ENCODE results near the gene TMEM181. TPM values are rescaled to one million over a fixed set of nuclear protein-coding genes. Genes with fewer than 3 reads are reported as not detected.

Gene TMEM181
- total RNA-seq, 1 experiment from 2014 or later, result 15.4 TPM

DNA sequence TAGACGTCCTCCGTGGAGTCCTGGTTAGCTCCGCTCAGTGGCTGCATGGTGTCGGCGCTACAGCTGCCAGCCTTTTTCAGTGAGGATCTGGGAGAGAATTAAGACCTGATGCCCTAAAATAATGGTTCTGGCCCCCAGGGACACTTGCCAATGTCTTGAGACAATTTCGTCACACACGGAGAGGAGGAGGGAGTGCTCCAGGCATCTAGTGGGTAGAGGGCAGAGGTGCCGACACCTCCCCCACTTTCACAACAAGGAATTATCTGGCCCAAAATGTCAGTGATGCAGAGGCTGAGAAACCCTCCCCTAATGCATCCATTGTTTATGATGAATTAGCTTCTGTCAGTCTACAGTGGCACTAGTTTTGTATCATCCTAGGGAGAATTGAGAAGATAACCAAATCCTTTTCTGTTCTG is 24.4 kb downstream of the TMEM181 start:
- no peak overlapping the region for H3K27ac ChIP-seq (ENCODE audit: low read length)
- no peaks in the 10 kb centered on the region for H4K20me1 ChIP-seq (ENCODE audit: insufficient read depth, low read depth, low read length)
- H3K36me3 ChIP-seq (ENCODE audit: insufficient read depth, low read length), result peaks cover 38% of the 10 kb centered on the region
- no peak overlapping the region for H2AFZ ChIP-seq (ENCODE audit: low read length)
- H3K79me2 ChIP-seq (ENCODE audit: low read length), result peaks cover 11% of the 10 kb centered on the region; the same call in 1 of the 2 replicates
- H3K9ac ChIP-seq (ENCODE audit: low read length), result no peak overlapping the region
- H3K4me1 ChIP-seq (ENCODE audit: low read length), result no peaks in the 10 kb centered on the region
- H3K4me3 ChIP-seq (ENCODE audit: low read length), result no peak overlapping the region
- no peaks in the 10 kb centered on the region for H3K9me3 ChIP-seq (ENCODE audit: low read length)
- no peaks in the 10 kb centered on the region for H3K27me3 ChIP-seq (ENCODE audit: low read length)
- no peaks in the 10 kb centered on the region for H3K9me2 ChIP-seq (replicated peaks; ENCODE audit: insufficient read depth, low read length)
- no peak for DNase-seq
- H3K4me2 ChIP-seq (ENCODE audit: low read depth, low read length, poor library complexity, severe bottlenecking), result no peak overlapping the region

DNA sequence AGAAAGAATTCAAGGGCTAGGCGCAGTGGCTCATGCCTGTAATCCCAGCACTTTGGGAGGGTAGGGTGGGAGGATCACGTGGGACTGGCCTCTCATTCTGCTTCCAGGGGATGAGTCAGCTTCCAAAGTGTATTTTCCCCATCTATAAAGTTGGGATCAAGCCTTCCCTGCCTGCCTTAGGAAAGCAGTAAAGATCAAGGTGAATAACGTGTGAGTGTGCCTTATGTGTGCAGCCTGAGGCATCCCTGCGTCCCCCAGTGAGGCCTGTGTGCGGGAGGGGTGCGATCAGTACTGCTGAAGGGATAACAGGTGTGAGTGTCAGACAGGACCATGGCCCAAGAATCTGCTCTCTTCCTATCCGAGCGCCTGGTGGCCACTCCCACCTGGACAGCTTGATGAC is 26.8 kb downstream of the TMEM181 start:
- no peak for DNase-seq
- H3K9me3 ChIP-seq (ENCODE audit: low read length), result no peaks in the 10 kb centered on the region
- no peaks in the 10 kb centered on the region for H3K4me1 ChIP-seq (ENCODE audit: low read length)
- H3K79me2 ChIP-seq (ENCODE audit: low read length), result 0 out of 2 replicates have a peak, but pooled peaks cover 3% of the 10 kb centered on the region
- H3K9me2 ChIP-seq (replicated peaks; ENCODE audit: insufficient read depth, low read length), result no peaks in the 10 kb centered on the region
- H3K27ac ChIP-seq (ENCODE audit: low read length), result no peak overlapping the region
- no peak overlapping the region for H3K4me2 ChIP-seq (ENCODE audit: low read depth, low read length, poor library complexity, severe bottlenecking)
- H2AFZ ChIP-seq (ENCODE audit: low read length), result no peak overlapping the region
- H3K36me3 ChIP-seq (ENCODE audit: insufficient read depth, low read length), result peaks cover 58% of the 10 kb centered on the region
- no peaks in the 10 kb centered on the region for H3K27me3 ChIP-seq (ENCODE audit: low read length)
- H3K9ac ChIP-seq (ENCODE audit: low read length), result no peak overlapping the region
- H3K4me3 ChIP-seq (ENCODE audit: low read length), result no peak overlapping the region
- no peaks in the 10 kb centered on the region for H4K20me1 ChIP-seq (ENCODE audit: insufficient read depth, low read depth, low read length)

DNA sequence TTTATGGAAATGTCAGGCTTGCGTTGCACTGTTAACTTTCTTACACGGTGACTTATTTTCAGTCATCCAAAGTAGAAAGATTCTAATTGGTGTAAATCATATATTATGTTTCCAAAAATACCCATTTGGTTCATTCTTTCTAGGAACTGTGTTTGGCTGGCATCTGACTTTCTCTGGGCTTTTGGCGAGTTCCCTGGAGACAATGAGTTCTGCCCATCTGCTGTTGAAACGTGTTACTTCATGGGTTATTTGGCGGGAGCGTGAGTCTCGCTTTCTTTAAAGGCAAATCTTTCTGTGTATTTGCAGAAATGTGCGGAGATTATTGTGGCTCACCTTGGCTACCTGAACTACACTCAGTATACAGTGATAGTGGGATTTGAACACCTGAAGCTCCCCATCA is 29.5 kb downstream of the TMEM181 start:
- no peak overlapping the region for H3K4me3 ChIP-seq (ENCODE audit: low read length)
- no peaks in the 10 kb centered on the region for H3K79me2 ChIP-seq (ENCODE audit: low read length)
- DNase-seq, result no peak
- no peaks in the 10 kb centered on the region for H3K9me3 ChIP-seq (ENCODE audit: low read length)
- no peaks in the 10 kb centered on the region for H3K9me2 ChIP-seq (replicated peaks; ENCODE audit: insufficient read depth, low read length)
- no peaks in the 10 kb centered on the region for H3K4me1 ChIP-seq (ENCODE audit: low read length)
- H3K27me3 ChIP-seq (ENCODE audit: low read length), result no peaks in the 10 kb centered on the region
- H3K36me3 ChIP-seq (ENCODE audit: insufficient read depth, low read length), result peaks cover 61% of the 10 kb centered on the region
- H3K9ac ChIP-seq (ENCODE audit: low read length), result no peak overlapping the region
- no peaks in the 10 kb centered on the region for H4K20me1 ChIP-seq (ENCODE audit: insufficient read depth, low read depth, low read length)
- no peak overlapping the region for H2AFZ ChIP-seq (ENCODE audit: low read length)
- H3K4me2 ChIP-seq (ENCODE audit: low read depth, low read length, poor library complexity, severe bottlenecking), result no peak overlapping the region
- H3K27ac ChIP-seq (ENCODE audit: low read length), result no peak overlapping the region

DNA sequence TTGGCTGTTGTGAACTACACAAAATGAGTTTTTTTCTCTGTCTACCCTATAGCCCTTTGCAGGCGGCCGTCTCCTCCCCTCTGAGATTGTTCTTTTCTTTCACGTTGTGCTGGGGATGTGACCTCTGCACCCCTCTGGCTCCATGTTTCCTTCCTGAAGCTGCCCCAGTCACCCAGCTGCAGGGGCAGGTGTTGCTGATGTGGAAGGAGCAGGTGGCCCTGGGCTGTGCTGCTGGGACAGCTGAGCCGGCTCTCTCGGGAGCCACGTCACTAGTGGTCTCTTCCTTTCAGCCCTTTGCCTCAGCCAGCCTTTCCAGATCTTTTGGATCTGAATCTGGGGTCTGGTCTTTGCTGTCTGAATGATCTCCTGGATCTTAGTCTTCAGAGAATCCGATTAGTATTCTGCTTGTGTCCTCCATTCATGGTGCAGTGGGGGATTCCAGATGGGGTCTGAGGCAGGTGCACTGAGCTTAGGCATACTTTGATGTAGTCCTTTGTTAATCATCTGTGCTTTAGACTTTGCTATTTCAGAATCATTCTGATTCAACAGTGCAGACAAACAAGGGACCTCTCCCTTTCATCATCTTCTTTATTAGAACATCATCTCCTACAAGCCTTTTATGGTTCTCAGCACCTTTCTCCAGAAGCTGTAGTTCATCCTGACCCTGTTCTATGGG is 31.4 kb downstream of the TMEM181 start:
- no peak overlapping the region for H3K9ac ChIP-seq (ENCODE audit: low read length)
- H3K79me2 ChIP-seq (ENCODE audit: low read length), result no peaks in the 10 kb centered on the region
- H3K27ac ChIP-seq (ENCODE audit: low read length), result no peak overlapping the region
- no peaks in the 10 kb centered on the region for H3K9me2 ChIP-seq (replicated peaks; ENCODE audit: insufficient read depth, low read length)
- peaks cover 50% of the 10 kb centered on the region for H3K36me3 ChIP-seq (ENCODE audit: insufficient read depth, low read length)
- H4K20me1 ChIP-seq (ENCODE audit: insufficient read depth, low read depth, low read length), result no peaks in the 10 kb centered on the region
- DNase-seq, result no peak
- no peaks in the 10 kb centered on the region for H3K27me3 ChIP-seq (ENCODE audit: low read length)
- H3K4me2 ChIP-seq (ENCODE audit: low read depth, low read length, poor library complexity, severe bottlenecking), result no peak overlapping the region
- no peak overlapping the region for H2AFZ ChIP-seq (ENCODE audit: low read length)
- H3K9me3 ChIP-seq (ENCODE audit: low read length), result no peaks in the 10 kb centered on the region
- H3K4me3 ChIP-seq (ENCODE audit: low read length), result no peak overlapping the region
- no peaks in the 10 kb centered on the region; the same call in 1 of the 2 replicates for H3K4me1 ChIP-seq (ENCODE audit: low read length)

DNA sequence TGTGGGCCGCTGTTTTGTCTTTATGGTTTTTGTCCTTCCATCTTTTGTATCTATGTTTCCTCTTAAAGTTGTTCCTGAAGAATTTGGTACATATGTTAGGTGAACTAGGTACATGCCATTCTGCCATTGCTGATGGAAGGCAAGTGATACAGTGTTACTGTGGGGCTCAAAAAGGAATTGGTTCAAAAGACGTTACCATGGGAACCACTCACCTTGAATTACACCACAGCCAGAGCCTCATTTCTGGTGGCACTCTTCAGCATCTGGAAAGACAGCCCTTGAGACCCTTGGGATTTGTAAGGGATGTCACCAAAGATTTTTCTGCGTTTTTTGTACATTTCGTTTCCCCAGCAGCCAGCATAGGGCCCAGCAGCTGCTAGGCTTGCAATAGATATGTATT is 31.9 kb downstream of the TMEM181 start:
- H3K4me3 ChIP-seq (ENCODE audit: low read length), result no peak overlapping the region
- no peak for DNase-seq
- H3K9ac ChIP-seq (ENCODE audit: low read length), result no peak overlapping the region
- no peaks in the 10 kb centered on the region; the same call in 1 of the 2 replicates for H3K4me1 ChIP-seq (ENCODE audit: low read length)
- H3K4me2 ChIP-seq (ENCODE audit: low read depth, low read length, poor library complexity, severe bottlenecking), result no peak overlapping the region
- H3K9me3 ChIP-seq (ENCODE audit: low read length), result no peaks in the 10 kb centered on the region
- no peaks in the 10 kb centered on the region for H3K27me3 ChIP-seq (ENCODE audit: low read length)
- H3K27ac ChIP-seq (ENCODE audit: low read length), result no peak overlapping the region
- H2AFZ ChIP-seq (ENCODE audit: low read length), result no peak overlapping the region
- no peaks in the 10 kb centered on the region for H3K79me2 ChIP-seq (ENCODE audit: low read length)
- H4K20me1 ChIP-seq (ENCODE audit: insufficient read depth, low read depth, low read length), result no peaks in the 10 kb centered on the region
- peaks cover 46% of the 10 kb centered on the region for H3K36me3 ChIP-seq (ENCODE audit: insufficient read depth, low read length)
- H3K9me2 ChIP-seq (replicated peaks; ENCODE audit: insufficient read depth, low read length), result no peaks in the 10 kb centered on the region

DNA sequence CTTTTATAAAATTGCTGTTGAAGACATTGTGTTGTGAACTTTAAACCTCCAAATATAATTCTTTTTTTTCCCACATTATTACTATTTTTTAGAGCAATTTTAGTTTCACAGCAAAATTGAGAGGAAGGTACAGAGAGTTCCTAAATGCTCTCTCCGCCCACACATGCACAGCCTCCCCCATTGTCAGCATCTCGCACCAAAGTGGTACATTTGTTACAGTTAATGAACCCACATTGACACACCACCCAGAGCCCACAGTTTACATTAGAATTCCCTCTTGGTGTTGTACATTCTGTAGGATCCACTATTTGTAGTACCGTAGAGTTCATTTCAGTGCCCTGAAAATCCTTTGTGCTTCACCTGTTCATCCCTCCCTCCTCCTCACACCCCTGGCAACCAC is 33.8 kb downstream of the TMEM181 start:
- Histone ChIP-seq H3K27me3 (ENCODE audit: low read length) (no peaks in the 10 kb centered on the region), H3K4me2 (ENCODE audit: low read depth, low read length, poor library complexity, severe bottlenecking) (no peak overlapping the region), H3K9ac (ENCODE audit: low read length) (no peak overlapping the region), H3K4me3 (ENCODE audit: low read length) (no peak overlapping the region), H3K9me2 (replicated peaks; ENCODE audit: insufficient read depth, low read length) (no peaks in the 10 kb centered on the region), H3K36me3 (ENCODE audit: insufficient read depth, low read length) (peaks cover 39% of the 10 kb centered on the region; the same call in 1 of the 2 replicates), H4K20me1 (ENCODE audit: insufficient read depth, low read depth, low read length) (no peaks in the 10 kb centered on the region), H3K79me2 (ENCODE audit: low read length) (no peaks in the 10 kb centered on the region; the same call in 1 of the 2 replicates), H2AFZ (ENCODE audit: low read length) (no peak overlapping the region), H3K4me1 (ENCODE audit: low read length) (no peaks in the 10 kb centered on the region; the same call in 1 of the 2 replicates), H3K27ac (ENCODE audit: low read length) (no peak overlapping the region), H3K9me3 (ENCODE audit: low read length) (no peaks in the 10 kb centered on the region)
- DNase-seq, result no peak

DNA sequence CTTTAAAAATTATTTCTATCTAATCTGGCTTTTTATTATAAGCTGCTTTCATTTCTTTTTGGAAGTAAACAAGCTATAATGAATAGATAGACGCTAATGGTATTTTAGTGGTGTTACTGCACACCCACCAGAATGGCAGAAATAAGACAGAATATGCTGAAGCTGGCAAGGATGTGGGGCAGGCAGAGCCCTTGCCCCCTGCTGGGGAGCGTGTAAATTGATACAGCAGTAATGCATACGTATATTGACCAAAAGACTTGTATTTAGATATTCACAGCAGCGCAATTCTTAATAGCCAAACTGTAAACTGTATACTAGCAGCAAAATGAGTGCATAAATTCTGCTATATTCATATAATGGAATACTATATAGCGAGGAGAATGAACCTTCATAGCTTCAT is 35.3 kb downstream of the TMEM181 start:
- H4K20me1 ChIP-seq (ENCODE audit: insufficient read depth, low read depth, low read length), result no peaks in the 10 kb centered on the region
- H3K4me2 ChIP-seq (ENCODE audit: low read depth, low read length, poor library complexity, severe bottlenecking), result no peak overlapping the region
- no peak overlapping the region for H3K9ac ChIP-seq (ENCODE audit: low read length)
- H3K79me2 ChIP-seq (ENCODE audit: low read length), result peaks cover 4% of the 10 kb centered on the region
- H3K36me3 ChIP-seq (ENCODE audit: insufficient read depth, low read length), result peaks cover 34% of the 10 kb centered on the region; the same call in 1 of the 2 replicates
- H3K4me1 ChIP-seq (ENCODE audit: low read length), result no peaks in the 10 kb centered on the region; the same call in 1 of the 2 replicates
- no peak overlapping the region for H2AFZ ChIP-seq (ENCODE audit: low read length)
- no peaks in the 10 kb centered on the region for H3K27me3 ChIP-seq (ENCODE audit: low read length)
- no peak for DNase-seq
- no peaks in the 10 kb centered on the region for H3K9me2 ChIP-seq (replicated peaks; ENCODE audit: insufficient read depth, low read length)
- no peak overlapping the region for H3K27ac ChIP-seq (ENCODE audit: low read length)
- H3K9me3 ChIP-seq (ENCODE audit: low read length), result no peaks in the 10 kb centered on the region
- H3K4me3 ChIP-seq (ENCODE audit: low read length), result no peak overlapping the region

DNA sequence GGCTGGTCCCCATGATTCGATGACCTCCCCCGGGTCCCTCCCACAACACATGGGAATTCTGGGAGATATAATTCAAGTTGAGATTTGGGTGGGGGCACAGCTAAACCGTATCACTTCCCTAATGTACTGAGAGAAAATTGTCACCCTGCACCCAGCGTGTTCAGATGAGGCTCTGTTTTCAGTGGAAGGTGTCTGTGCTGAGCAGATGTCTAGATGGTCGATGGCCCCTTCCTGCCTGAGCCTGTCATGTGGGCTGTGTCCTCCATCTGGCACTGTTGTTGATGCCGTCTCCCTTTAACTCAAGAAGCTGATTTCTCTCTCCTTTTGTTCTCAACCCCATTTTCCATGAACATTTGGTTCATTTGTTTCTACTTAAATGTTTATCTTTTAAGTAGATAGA is 37.0 kb downstream of the TMEM181 start:
- Histone ChIP-seq H3K4me3 (ENCODE audit: low read length) (no peak overlapping the region), H3K9me3 (ENCODE audit: low read length) (no peaks in the 10 kb centered on the region), H3K79me2 (ENCODE audit: low read length) (peaks cover 4% of the 10 kb centered on the region), H2AFZ (ENCODE audit: low read length) (no peak overlapping the region), H3K9ac (ENCODE audit: low read length) (no peak overlapping the region), H3K4me2 (ENCODE audit: low read depth, low read length, poor library complexity, severe bottlenecking) (no peak overlapping the region), H3K27ac (ENCODE audit: low read length) (no peak overlapping the region), H3K27me3 (ENCODE audit: low read length) (no peaks in the 10 kb centered on the region), H3K4me1 (ENCODE audit: low read length) (no peaks in the 10 kb centered on the region; the same call in 1 of the 2 replicates), H3K9me2 (replicated peaks; ENCODE audit: insufficient read depth, low read length) (no peaks in the 10 kb centered on the region), H4K20me1 (ENCODE audit: insufficient read depth, low read depth, low read length) (no peaks in the 10 kb centered on the region), H3K36me3 (ENCODE audit: insufficient read depth, low read length) (peaks cover 21% of the 10 kb centered on the region; the same call in 1 of the 2 replicates)
- no peak for DNase-seq

Measured in Karpas-422 (cell line).